Endothelial cell of umbilical vein (primary cell): Measurements from ENCODE around the gene LDLRAD3. TPM values are rescaled to one million over a fixed set of nuclear protein-coding genes. Genes with fewer than 3 reads are reported as not detected.

ENCODE experiments used
- BruUV-seq: library from RNA; stranded (reverse); fragments of 400-500 nt; replicated peaks from 2 replicates; lab custom pipeline; 2021; lab: Mats Ljungman, UMichigan
- CTCF ChIA-PET: fragments of 300-600, 350-600 bp; sonication (Branson Sonifier 250); formaldehyde crosslinking; loops from one replicate; lab custom pipeline; 2021; ENCODE audit warnings: antibody characterized with exemption, inconsistent platforms; lab: Charles Lee
- POLR2A ChIA-PET: fragments of 300-600, 350-600 bp; sonication (Branson Sonifier 250); formaldehyde crosslinking; loops from one replicate; lab custom pipeline; 2021; ENCODE audit warnings: antibody characterized with exemption, inconsistent platforms; lab: Charles Lee
- DNase-seq: peaks from one replicate; pipeline ENCODE4 v3.0.0-alpha.2; 2011; ENCODE audit warnings: low read depth, low spot score
- FAIRE-seq: peaks from 2 replicates; lab custom pipeline; 2011; peaks lifted over from hg19 to GRCh38; lab: Jason Lieb, UNC
- H2AFZ ChIP-seq: 2 replicates; pipeline ENCODE4 v1.6.0; 2012; ENCODE audit warnings: low read depth, low read length, control low read depth, inconsistent platforms
- H3K27ac ChIP-seq: 2 replicates; pipeline ENCODE4 v1.5.1; 2011; ENCODE audit warnings: low read depth, mild to moderate bottlenecking, control low read depth, low read length, moderate library complexity; ENCODE audit not compliant: insufficient read depth
- H3K27me3 ChIP-seq, 2 experiments: 2 replicates each; pipeline versions ENCODE4 v1.6.0 to v1.6.1; 2011; ENCODE audit warnings: low read length in 2 of 2, mixed read lengths in 1 of 2; ENCODE audit not compliant: control insufficient read depth in 2 of 2, insufficient read depth in 2 of 2
- H3K36me3 ChIP-seq, 2 experiments: 2 replicates in 1 of 2; 3 replicates in 1 of 2; pipeline ENCODE4 v1.5.1; 2011; ENCODE audit warnings: low read length in 2 of 2, mild to moderate bottlenecking in 1 of 2, moderate library complexity in 1 of 2; ENCODE audit not compliant: control insufficient read depth in 2 of 2, insufficient read depth in 2 of 2; ENCODE audit errors: extremely low read depth in 1 of 2
- H3K4me1 ChIP-seq: 3 replicates; pipeline ENCODE4 v1.5.1; 2011; ENCODE audit warnings: mild to moderate bottlenecking, low read length; ENCODE audit not compliant: control insufficient read depth, insufficient read depth; ENCODE audit errors: extremely low read depth
- H3K4me2 ChIP-seq: 2 replicates; pipeline ENCODE4 v1.6.1; 2011; ENCODE audit warnings: low read length, control low read depth, mixed read lengths; ENCODE audit not compliant: insufficient read depth
- H3K4me3 ChIP-seq, 3 experiments: fragments of 200-600 bp in 1 of 3; sonication (generic), shearing (Covaris generic) in 1 of 3; replicated peaks in 1 of 3; 2 replicates each; pipeline ENCODE4 v1.5.1; 2011 to 2016; ENCODE audit warnings: control low read depth in 3 of 3, low read length in 3 of 3, mild to moderate bottlenecking in 2 of 3, inconsistent platforms in 1 of 3, low read depth in 1 of 3, moderate library complexity in 1 of 3; ENCODE audit not compliant: insufficient read depth in 1 of 3
- H3K79me2 ChIP-seq: 2 replicates; pipeline ENCODE4 v1.6.0; 2012; ENCODE audit warnings: low read length, inconsistent platforms; ENCODE audit not compliant: control insufficient read depth, insufficient read depth
- H3K9ac ChIP-seq: replicated peaks from 2 replicates; pipeline ENCODE3; 2011; ENCODE audit warnings: low read length, control low read depth; ENCODE audit not compliant: insufficient read depth; ENCODE audit errors: extremely low read depth
- H3K9me1 ChIP-seq: replicated peaks from 3 replicates; pipeline ENCODE4 v1.6.0; 2011; ENCODE audit warnings: mild to moderate bottlenecking, low read length; ENCODE audit not compliant: control insufficient read depth, insufficient read depth; ENCODE audit errors: extremely low read depth
- H3K9me3 ChIP-seq: replicated peaks from 2 replicates; pipeline ENCODE4 v1.5.1; 2012; ENCODE audit warnings: low read length, inconsistent platforms; ENCODE audit not compliant: control insufficient read depth, insufficient read depth
- H4K20me1 ChIP-seq: replicated peaks from 2 replicates; pipeline ENCODE3; 2011; ENCODE audit warnings: mild to moderate bottlenecking, low read length; ENCODE audit not compliant: control insufficient read depth, insufficient read depth; ENCODE audit errors: extremely low read depth
- CTCF ChIP-seq, 2 donors: IDR thresholded peaks; 1 replicate in 1 of 2; 2 replicates in 1 of 2; pipeline ENCODE4 v1.5.1; 2011; ENCODE audit warnings: low read length in 2 of 2, mild to moderate bottlenecking in 2 of 2, moderate library complexity in 2 of 2, control low read depth in 1 of 2, inconsistent platforms in 1 of 2, low read depth in 1 of 2; ENCODE audit not compliant: insufficient read depth in 1 of 2; ENCODE audit errors: extremely low read depth in 1 of 2
- EZH2 ChIP-seq: IDR thresholded peaks from 2 replicates; pipeline ENCODE4 v1.6.1; 2012; ENCODE audit warnings: borderline replicate concordance, low read depth, mild to moderate bottlenecking, moderate library complexity, low read length, inconsistent platforms; ENCODE audit not compliant: severe bottlenecking
- GATA2 ChIP-seq: IDR thresholded peaks from 2 replicates; pipeline ENCODE4 v1.7.0; 2011; ENCODE audit warnings: low read depth, mild to moderate bottlenecking, moderate library complexity, mixed read lengths, low read length; ENCODE audit not compliant: insufficient read length, insufficient read depth
- MAX ChIP-seq: IDR thresholded peaks from 2 replicates; pipeline ENCODE4 v1.6.1; 2011; ENCODE audit not compliant: insufficient read depth, insufficient read length
- MYC ChIP-seq: IDR thresholded peaks from one replicate; pipeline ENCODE4 v1.6.1; 2011; ENCODE audit warnings: mild to moderate bottlenecking, low read depth, low read length
- dilution Hi-C: fragments of 300-500 bp; cut with MboI; formaldehyde crosslinking; loops from one replicate; pipeline ENCODE4 v1.15.0; 2019; ENCODE audit warnings: low sequenced_read_pairs; ENCODE audit not compliant: extremely low pct_ligation_motif_present
- intact Hi-C: fragments of 100-400 bp; cut with micrococcal nuclease; formaldehyde crosslinking; loops from one replicate; pipeline ENCODE4 v1.10.0; 2022
- polyA plus RNA-seq, 4 experiments: library from polyadenylated mRNA; depleted of rRNA in 3 of 4; stranded (reverse) in 3 of 4; unstranded in 1 of 4; fragments of >200 nt; gene quantifications; 2 replicates each; pipeline versions ENCODE4 v1.2.1 to v1.2.3, GENCODE V29; 2011 to 2012; ENCODE audit warnings: missing spikeins in 1 of 4
- total RNA-seq: library from RNA; stranded (reverse); gene quantifications from 2 replicates; pipeline ENCODE4 v1.2.3, GENCODE V29; 2021

The LDLRAD3 gene
- total and polyA plus RNA-seq, 2 donors (not counting 3 experiments of a cell fraction or from before 2014, with no cell fraction given) = 17.9 to 25.1 TPM

- dilution Hi-C loops (no loop called here), intact Hi-C loops (no loop called here)
- no peaks in the 10 kb centered on the region for H3K79me2 ChIP-seq
- DNase-seq (no peak), FAIRE-seq (peak; percentile 60)
- POLR2A ChIA-PET = no interaction called here
- H2AFZ ChIP-seq = no peak overlapping the region
- H3K4me3 ChIP-seq = no peak overlapping the region
- no peak overlapping the region for H3K9ac ChIP-seq
- CTCF ChIA-PET = interaction anchor here (1.1 to 1.6 kb wide), 2 partner anchors 10 to 306 kb away, joined by 3 to 10 read pairs; no protein-coding TSS in a partner anchor
- no peaks in the 10 kb centered on the region for H3K9me1 ChIP-seq
- H3K36me3 ChIP-seq = no peaks in the 10 kb centered on the region
- no TSS peak for BruUV-seq
- no peaks in the 10 kb centered on the region for H3K27me3 ChIP-seq
- no peaks in the 10 kb centered on the region for H3K9me3 ChIP-seq
- TF ChIP-seq EZH2 (no peak), CTCF (IDR thresholded peaks at IDR 0.05; ENCODE audit: extremely low read depth in 1 of 2, insufficient read depth in 1 of 2, low read depth in 1 of 2, low read length in 2 of 2) (no peak), MYC (no peak), GATA2 (no peak), MAX (no peak)
- H3K4me1 ChIP-seq = peaks cover 16% of the 10 kb centered on the region
- H4K20me1 ChIP-seq = no peaks in the 10 kb centered on the region
- H3K27ac ChIP-seq = no peak overlapping the region
- no peak overlapping the region for H3K4me2 ChIP-seq
These were observed 183.7 kb downstream of the LDLRAD3 start for GRCh38 chr11:36127550-36127949.
